HT1080 (cell line): ENCODE measurements around the gene COX17. TPM values are rescaled to one million over a fixed set of nuclear protein-coding genes. Genes with fewer than 3 reads are reported as not detected.

ENCODE experiments used
- DNase-seq: peaks from one replicate; pipeline ENCODE4 v3.0.0-alpha.2; 2015; ENCODE audit warnings: low read depth
- total RNA-seq: library from RNA; depleted of rRNA; stranded (reverse); fragments of >200 nt; shearing (Covaris generic); gene quantifications from 2 replicates; pipeline ENCODE4 v1.2.3, GENCODE V29; 2014

COX17 gene
- total RNA-seq, 1 experiment from 2014 or later: 109 TPM

GRCh38 chr3:119647171-119647570 is 30.0 kb downstream of the COX17 start:
- no peak for DNase-seq

- DNase-seq: no peak
Observed at GRCh38 chr3:119645813-119646212, 31.4 kb downstream of the COX17 start.

GRCh38 chr3:119644481-119644880 is 32.7 kb downstream of the COX17 start:
- no peak for DNase-seq

- DNase-seq: peak; percentile 92
Observed at GRCh38 chr3:119643528-119643927, 33.7 kb downstream of the COX17 start.

- peak; percentile 28 for DNase-seq
Observed at GRCh38 chr3:119642746-119643473, 34.3 kb downstream of the COX17 start.

- DNase-seq: no peak
Observed at GRCh38 chr3:119641416-119641815, 35.8 kb downstream of the COX17 start.

GRCh38 chr3:119639494-119640350 is 37.5 kb downstream of the COX17 start:
- DNase-seq: peak; percentile 39

GRCh38 chr3:119637679-119638477 is 39.3 kb downstream of the COX17 start:
- DNase-seq: peak; percentile 97

GRCh38 chr3:119636891-119637611 is 40.2 kb downstream of the COX17 start:
- DNase-seq: no peak

- peak; percentile 58 for DNase-seq
Observed at GRCh38 chr3:119636249-119636648, 41.0 kb downstream of the COX17 start.

GRCh38 chr3:119635719-119636118 is 41.5 kb downstream of the COX17 start:
- no peak for DNase-seq

GRCh38 chr3:119632829-119633228 is 44.4 kb downstream of the COX17 start:
- DNase-seq: no peak

GRCh38 chr3:119632216-119632615 is 45.0 kb downstream of the COX17 start:
- no peak for DNase-seq

- DNase-seq: no peak
Observed at GRCh38 chr3:119631516-119631915, 45.7 kb downstream of the COX17 start.

GRCh38 chr3:119630880-119631329 is 46.3 kb downstream of the COX17 start:
- DNase-seq: no peak

GRCh38 chr3:119630128-119630879 is 46.9 kb downstream of the COX17 start:
- DNase-seq: peak; percentile 36

- DNase-seq: no peak
Observed at GRCh38 chr3:119628816-119629445, 48.3 kb downstream of the COX17 start.

GRCh38 chr3:119628390-119628789 is 48.8 kb downstream of the COX17 start:
- no peak for DNase-seq

GRCh38 chr3:119627461-119627860 is 49.7 kb downstream of the COX17 start:
- DNase-seq: peak; percentile 28

GRCh38 chr3:119626196-119626595 is 51.0 kb downstream of the COX17 start:
- no peak for DNase-seq
